ENCODE data around the gene RNASE11.

- TF ChIP-seq CTCF (IDR thresholded peaks at IDR 0.05) (no peak), POLR2A (IDR thresholded peaks at IDR 0.05) (no peak)
Measured at GRCh38 chr14:20580242-20580641, 7.6 kb downstream of the RNASE11 start.
